ENCODE results near the gene DGCR2. TPM values are rescaled to one million over a fixed set of nuclear protein-coding genes. Genes with fewer than 3 reads are reported as not detected.
"Not testable (repeated sequence)": the region's sequence is repeated elsewhere in the genome, so short reads cannot be mapped to it uniquely, and the experiment has no call there.

The DGCR2 gene
- total RNA-seq, 2 experiments from 2014 or later, result 38.7 to 39.0 TPM

DNA sequence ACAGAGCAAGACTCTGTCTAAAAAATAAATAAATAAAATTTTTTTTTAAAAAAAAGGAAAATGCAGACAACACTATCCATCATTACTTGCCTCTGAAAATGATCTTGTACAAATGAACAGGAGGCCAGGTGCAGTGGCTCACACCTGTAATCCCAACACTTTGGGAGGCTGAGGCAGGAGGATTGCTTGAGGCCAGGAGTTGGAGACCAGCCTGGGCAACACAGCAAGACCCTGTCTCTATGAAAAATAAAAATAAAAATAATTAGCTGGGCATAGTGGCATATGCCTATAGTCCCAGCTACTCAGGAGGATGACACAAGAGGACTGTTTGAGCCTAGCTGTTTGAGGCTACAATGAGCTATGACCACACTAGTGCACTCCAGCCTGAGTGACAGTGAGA lies 49.4 kb downstream of the DGCR2 start:
- H3K4me1 Mint-ChIP-seq, H3K4me3 Mint-ChIP-seq, DNase-seq, H3K27ac Mint-ChIP-seq, H3K9me3 Mint-ChIP-seq, POLR2A ChIA-PET, H3K27me3 Mint-ChIP-seq: not testable (repeated sequence)
- H3K36me3 Mint-ChIP-seq (ENCODE audit: low read depth), result peaks cover 15% of the 10 kb centered on the region
- CTCF ChIA-PET, result interaction anchor here (0.9 kb wide), 1 partner anchor 1669 kb away, joined by 3 read pairs; no protein-coding TSS in a partner anchor

DNA sequence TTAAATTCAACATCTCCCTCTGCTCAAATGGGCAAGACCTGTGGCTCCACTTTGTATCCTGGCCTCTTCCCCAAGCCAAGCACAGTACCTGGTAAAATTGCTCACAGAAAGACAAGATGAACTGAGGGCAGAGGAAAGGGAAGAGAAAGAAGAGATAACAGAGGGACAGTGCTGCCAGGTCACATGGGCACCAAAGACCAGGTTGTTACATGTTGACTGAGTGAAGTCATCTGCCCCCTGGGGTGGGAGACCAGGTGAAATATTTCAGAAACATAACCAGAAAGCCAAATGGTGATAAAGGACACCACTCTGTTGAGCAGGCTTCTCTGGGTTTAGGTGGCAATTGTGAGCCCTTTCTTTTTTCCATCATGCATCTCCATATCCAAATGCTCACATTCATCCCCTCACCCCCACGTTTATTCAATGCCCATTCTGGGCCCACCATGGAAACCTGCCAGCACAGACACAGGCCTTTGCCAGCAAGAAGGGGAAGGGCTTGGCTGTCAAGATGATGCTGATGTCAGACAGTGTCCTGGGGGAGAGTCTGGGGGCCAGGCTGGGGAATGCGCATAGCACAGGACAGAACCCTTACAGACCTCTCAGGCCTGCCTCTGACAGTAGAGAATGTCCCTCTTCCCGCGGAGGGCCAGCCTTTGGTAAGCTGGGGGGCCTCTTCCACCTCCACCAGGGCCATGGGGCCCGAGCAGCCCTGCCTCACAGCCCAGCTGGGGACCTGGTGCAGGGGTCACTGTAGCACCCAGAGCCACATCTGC lies 51.6 kb downstream of the DGCR2 start:
- peaks cover 21% of the 10 kb centered on the region for H3K36me3 Mint-ChIP-seq (ENCODE audit: low read depth)
- CTCF ChIA-PET, result no interaction called here
- H3K4me1 Mint-ChIP-seq, result no peaks in the 10 kb centered on the region
- no peak overlapping the region for H3K4me3 Mint-ChIP-seq
- POLR2A ChIA-PET, result no interaction called here
- no peak for DNase-seq
- no peaks in the 10 kb centered on the region for H3K9me3 Mint-ChIP-seq
- no peak overlapping the region for H3K27ac Mint-ChIP-seq
- no peaks in the 10 kb centered on the region for H3K27me3 Mint-ChIP-seq

DNA sequence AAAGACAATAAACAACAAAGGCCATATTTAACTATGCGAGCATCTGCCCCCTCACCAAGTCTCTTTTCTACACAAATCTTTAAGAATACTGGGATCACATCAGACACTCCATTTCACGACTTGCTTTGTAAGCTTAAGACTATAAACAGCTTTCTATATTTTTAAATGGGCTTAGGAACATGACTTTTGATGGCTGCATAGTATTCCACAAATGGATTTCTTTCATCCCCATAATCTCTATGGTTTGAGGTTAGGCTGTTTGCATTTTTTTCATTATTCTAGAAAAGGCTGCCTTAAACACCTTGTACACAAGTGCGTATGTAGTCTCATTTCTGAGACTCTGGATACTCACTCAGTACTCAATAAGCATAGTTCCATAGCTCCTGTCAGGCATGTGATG lies 52.8 kb downstream of the DGCR2 start:
- POLR2A ChIA-PET, result no interaction called here
- H3K9me3 Mint-ChIP-seq, result no peaks in the 10 kb centered on the region
- DNase-seq, result no peak
- H3K36me3 Mint-ChIP-seq (ENCODE audit: low read depth), result peaks cover 25% of the 10 kb centered on the region
- CTCF ChIA-PET, result no interaction called here
- H3K27me3 Mint-ChIP-seq, result no peaks in the 10 kb centered on the region
- H3K4me3 Mint-ChIP-seq, result no peak overlapping the region
- no peak overlapping the region for H3K27ac Mint-ChIP-seq
- no peaks in the 10 kb centered on the region for H3K4me1 Mint-ChIP-seq

DNA sequence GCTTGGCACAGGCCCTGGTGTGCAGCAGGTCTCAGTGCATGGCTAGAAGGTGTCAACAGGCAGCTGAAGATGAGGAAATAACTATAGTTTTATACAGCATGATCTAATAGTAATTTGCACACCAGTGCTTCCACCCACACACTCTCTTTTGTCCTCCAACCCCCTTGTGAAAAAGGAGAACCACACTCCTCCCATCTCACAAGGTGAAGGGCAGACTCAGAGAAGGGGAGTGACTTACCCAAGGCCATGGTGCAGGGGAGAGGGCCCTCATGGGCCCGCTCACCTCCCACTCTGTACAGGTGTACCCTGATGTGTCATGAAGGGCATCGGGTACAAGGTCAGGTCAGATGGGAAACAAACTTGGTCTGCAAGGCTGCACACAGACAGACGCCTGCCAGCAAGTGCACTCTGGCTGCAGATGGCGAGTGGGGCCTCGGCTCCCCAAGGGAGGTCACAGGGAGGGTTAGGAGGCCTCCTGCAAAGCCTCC lies 53.4 kb downstream of the DGCR2 start:
- Mint-ChIP-seq H3K9me3 (no peaks in the 10 kb centered on the region), H3K36me3 (ENCODE audit: low read depth) (peaks cover 30% of the 10 kb centered on the region), H3K27ac (no peak overlapping the region), H3K4me3 (no peak overlapping the region), H3K4me1 (no peaks in the 10 kb centered on the region), H3K27me3 (no peaks in the 10 kb centered on the region)
- DNase-seq, result no peak
- ChIA-PET POLR2A (no interaction called here), CTCF (no interaction called here)

DNA sequence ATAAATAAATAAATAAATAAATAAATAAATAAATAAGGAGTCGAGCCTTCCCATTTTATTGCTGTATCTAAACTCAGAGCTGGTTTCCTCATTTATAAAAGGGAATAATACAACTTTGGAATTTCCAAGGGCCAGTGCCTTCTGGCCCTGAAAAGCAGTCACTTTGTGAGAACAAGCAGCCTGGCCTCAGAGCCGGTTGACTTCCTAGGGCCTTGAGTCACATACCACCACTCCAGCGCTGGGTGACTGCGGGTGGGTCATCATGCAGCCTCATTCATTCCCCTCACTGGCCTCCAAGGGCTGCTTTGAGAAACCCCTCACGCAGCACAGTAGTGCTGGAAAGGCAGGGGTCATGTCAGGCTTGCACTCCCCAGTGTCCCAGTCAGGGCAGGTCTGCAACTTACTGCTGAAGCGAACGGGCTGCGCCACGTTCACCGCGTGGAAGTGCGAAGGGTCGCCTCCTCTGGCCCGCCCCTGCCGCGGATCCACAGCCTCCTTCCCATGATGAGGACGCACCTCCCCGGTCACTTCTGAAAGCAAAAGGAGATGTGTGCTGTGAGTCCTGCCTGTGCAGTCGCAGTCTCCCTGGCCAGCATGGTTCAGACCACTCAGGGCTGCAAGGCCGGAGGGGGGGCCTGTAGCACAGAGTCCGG lies 54.4 kb downstream of the DGCR2 start:
- no peak for DNase-seq
- peaks cover 35% of the 10 kb centered on the region for H3K36me3 Mint-ChIP-seq (ENCODE audit: low read depth)
- H3K9me3 Mint-ChIP-seq, result no peaks in the 10 kb centered on the region
- no peak overlapping the region for H3K27ac Mint-ChIP-seq
- no peaks in the 10 kb centered on the region for H3K27me3 Mint-ChIP-seq
- no peaks in the 10 kb centered on the region for H3K4me1 Mint-ChIP-seq
- CTCF ChIA-PET, result no interaction called here
- POLR2A ChIA-PET, result no interaction called here
- no peak overlapping the region for H3K4me3 Mint-ChIP-seq

DNA sequence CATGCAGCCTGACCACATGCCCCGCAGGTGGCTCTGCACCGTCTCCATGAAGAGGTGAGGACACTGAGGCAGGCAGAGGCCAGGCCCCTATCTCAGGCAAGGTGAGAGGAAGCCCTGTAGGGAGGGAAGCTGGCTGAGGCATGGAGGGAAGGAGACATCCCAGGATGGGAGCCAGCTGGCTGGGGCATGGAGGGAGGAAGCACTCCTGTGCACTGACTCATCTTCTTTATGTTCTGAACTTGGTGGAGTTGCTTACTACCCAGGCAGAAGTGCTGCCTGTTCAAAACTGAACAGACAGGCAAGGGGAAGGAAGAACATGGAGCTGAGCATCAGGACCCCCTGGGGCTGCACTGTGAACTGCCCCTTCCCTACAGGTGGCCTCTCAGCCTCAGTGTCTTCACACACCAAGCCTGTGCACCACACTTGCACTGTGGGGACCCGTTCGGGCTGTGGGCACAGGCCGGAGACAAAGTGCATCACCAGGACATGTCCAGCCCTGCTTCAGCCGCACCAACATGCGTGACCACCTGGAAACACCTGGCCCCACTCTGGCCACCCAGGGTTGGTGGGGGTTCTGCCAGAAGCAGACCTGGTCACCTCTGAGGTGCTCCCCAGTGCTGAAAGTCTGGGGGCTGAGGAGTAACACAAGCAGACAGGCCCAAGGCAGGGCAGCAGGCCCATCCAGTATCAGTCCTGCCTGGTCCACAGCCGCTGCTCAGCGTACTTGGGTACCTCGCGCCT lies 55.5 kb downstream of the DGCR2 start:
- no peak overlapping the region for H3K4me3 Mint-ChIP-seq
- no peaks in the 10 kb centered on the region for H3K9me3 Mint-ChIP-seq
- peaks cover 37% of the 10 kb centered on the region for H3K36me3 Mint-ChIP-seq (ENCODE audit: low read depth)
- no peaks in the 10 kb centered on the region for H3K4me1 Mint-ChIP-seq
- ChIA-PET CTCF (interaction anchor here (0.7 kb wide), 1 partner anchor 77 kb away, joined by 3 read pairs; no protein-coding TSS in a partner anchor), POLR2A (no interaction called here)
- no peaks in the 10 kb centered on the region for H3K27me3 Mint-ChIP-seq
- no peak for DNase-seq
- H3K27ac Mint-ChIP-seq, result no peak overlapping the region

DNA sequence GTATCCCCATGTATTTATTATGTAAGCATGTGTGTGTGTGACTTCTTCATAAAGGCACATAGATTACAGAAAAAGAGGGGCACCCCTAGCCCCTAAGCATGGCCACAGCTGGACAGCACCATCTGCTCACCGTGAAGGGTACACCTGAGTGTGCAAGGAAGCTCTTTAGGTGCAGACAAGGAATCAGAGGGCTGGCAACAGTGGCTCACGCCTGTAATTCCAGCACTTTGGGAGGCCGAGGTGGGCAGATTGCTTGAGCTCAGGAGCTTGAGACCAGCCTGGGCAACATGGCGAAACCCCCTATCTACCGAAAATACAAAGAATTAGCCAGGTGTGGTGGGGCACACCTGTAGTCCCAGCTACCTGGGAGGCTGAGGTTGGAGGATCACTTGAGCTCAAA lies 56.3 kb downstream of the DGCR2 start:
- Mint-ChIP-seq H3K27ac (no peak overlapping the region), H3K4me3 (no peak overlapping the region), H3K9me3 (no peaks in the 10 kb centered on the region), H3K4me1 (no peaks in the 10 kb centered on the region), H3K27me3 (no peaks in the 10 kb centered on the region), H3K36me3 (ENCODE audit: low read depth) (peaks cover 30% of the 10 kb centered on the region)
- CTCF ChIA-PET, result interaction anchor here (0.7 kb wide), 1 partner anchor 78 kb away, joined by 3 read pairs; no protein-coding TSS in a partner anchor
- DNase-seq, result no peak
- POLR2A ChIA-PET, result no interaction called here

DNA sequence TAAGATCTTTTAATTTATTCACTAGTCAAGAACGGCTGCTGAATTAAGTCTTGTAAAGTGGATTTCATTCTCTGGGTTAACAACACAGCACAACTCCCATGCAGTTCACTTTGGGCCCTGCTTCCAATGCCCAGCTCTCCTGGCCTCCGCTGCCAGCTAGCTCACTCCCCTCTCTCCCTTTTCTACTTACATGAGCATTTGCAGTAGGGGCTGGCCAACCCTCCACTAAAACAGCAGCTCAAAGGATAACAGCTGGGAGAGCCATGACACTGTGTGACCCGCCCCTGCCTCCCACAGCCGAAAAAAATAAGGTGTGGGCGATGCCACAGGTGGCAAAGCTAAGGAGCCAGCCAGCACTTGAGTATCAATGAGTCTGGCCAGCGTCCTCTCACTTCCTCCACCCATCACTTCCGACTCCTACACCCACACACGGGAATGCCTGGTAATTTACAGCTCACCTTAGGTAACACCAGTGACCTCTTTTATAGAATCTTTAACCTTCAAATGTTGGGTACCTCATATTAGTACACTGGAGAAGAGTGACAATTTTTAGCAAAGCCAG lies 56.8 kb downstream of the DGCR2 start:
- CTCF ChIA-PET, result no interaction called here
- Mint-ChIP-seq H3K36me3 (ENCODE audit: low read depth) (peaks cover 30% of the 10 kb centered on the region), H3K9me3 (no peaks in the 10 kb centered on the region)

DNA sequence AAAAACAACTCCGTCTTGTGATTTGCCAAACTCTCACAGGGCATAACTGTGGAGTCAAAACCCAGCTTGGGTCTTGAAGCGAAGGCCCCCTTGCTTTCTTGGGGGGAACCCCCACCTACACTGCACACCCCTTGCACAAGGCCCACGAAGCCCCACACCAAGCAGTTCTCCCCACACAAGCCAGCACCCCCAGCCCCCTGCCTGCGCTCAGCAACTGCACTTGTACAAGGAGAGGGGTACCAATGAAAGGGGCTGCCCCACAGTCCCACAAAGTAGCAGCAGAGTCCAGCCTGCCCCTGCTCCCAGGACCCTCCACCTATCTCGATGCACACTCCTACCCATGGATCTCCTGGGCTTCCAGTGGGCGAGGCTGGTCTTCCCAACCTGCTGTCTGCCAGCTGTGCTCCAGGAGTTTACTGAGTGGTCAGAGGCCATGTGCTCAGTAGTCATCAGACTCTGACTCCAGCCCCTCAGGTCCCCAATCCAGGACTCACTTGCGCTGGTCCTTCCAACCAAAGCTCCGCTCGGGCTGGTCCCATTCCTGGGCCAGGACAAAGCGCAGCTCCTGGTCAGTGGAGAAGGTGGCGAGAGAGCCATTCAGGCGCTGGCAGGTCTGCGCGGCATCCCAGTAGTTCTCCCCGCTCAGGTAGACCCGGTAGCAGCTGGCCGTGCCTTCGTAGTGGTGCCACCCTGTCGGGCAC lies 57.7 kb downstream of the DGCR2 start:
- ChIA-PET POLR2A (no interaction called here), CTCF (no interaction called here)
- Mint-ChIP-seq H3K9me3 (no peaks in the 10 kb centered on the region), H3K4me1 (no peaks in the 10 kb centered on the region), H3K4me3 (no peak overlapping the region), H3K27me3 (no peaks in the 10 kb centered on the region), H3K36me3 (ENCODE audit: low read depth) (peaks cover 30% of the 10 kb centered on the region), H3K27ac (no peak overlapping the region)
- no peak for DNase-seq

More for the DNA sequence above, 56.8 kb downstream of the DGCR2 start:
- H3K27me3 Mint-ChIP-seq, result no peaks in the 10 kb centered on the region
- DNase-seq, result no peak
- no peak overlapping the region for H3K4me3 Mint-ChIP-seq
- H3K27ac Mint-ChIP-seq, result no peak overlapping the region
- POLR2A ChIA-PET, result no interaction called here
- no peaks in the 10 kb centered on the region for H3K4me1 Mint-ChIP-seq

DNA sequence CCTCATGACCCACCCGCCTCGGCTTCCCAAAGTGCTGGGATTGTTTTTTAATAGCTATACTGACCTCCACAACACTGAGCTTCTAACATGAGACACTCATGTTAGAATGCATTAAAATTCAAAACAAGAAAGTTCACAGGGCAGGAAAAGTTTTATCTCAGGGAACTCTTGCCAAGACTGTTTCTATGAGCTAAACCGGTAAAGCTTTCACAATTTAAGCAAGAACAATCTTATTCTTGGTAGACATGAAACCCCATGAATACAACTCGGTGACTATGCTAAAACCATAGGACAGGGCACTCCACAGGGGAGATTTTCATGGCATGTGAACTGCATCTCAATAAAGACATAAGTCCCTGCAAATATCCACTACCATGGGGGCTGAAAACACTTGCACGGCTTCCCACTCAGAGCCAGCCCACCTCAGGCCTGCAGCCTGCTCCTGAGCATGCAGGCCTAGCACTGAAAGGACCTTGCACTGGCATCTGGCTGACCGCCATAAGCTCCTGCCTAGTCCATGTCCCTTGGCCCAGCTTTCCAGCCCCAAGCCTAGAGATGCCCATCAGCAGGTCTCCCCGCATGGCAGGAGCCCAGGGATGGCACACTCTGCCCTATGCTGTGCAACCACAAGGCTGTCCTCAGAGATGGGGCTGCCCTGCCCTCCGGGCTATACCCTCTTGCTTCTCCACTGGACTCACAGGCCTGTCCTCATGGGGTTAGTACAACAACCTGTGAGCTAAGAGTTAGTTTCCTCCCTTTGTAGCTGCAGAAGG lies 58.4 kb downstream of the DGCR2 start:
- H3K27me3 Mint-ChIP-seq, result no peaks in the 10 kb centered on the region
- no peak for DNase-seq
- H3K4me3 Mint-ChIP-seq, result no peak overlapping the region
- H3K36me3 Mint-ChIP-seq (ENCODE audit: low read depth), result peaks cover 33% of the 10 kb centered on the region
- ChIA-PET POLR2A (no interaction called here), CTCF (interaction anchor here (0.6 to 1.2 kb wide), 2 partner anchors 116 to 1354 kb away, joined by 3 read pairs; no protein-coding TSS in a partner anchor)
- H3K4me1 Mint-ChIP-seq, result no peaks in the 10 kb centered on the region
- no peak overlapping the region for H3K27ac Mint-ChIP-seq
- H3K9me3 Mint-ChIP-seq, result no peaks in the 10 kb centered on the region

DNA sequence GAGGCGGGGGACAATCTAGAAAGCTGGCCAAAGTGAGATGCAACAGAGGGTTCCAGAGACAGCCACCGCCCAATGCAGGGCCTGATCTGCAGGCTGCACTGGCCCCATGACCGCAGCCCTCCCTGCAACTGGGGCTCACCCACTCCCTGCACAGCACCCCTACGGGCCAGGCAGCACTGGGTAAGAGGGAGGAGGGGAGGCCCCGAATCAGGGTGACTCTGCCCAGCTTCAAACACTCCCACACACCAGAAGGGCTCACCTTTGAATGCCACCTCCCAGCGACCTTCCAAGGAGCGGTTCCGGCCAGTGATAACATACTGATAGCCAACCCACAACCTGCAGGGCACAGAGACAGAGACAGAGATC lies 59.3 kb downstream of the DGCR2 start:
- Mint-ChIP-seq H3K9me3 (no peaks in the 10 kb centered on the region), H3K36me3 (ENCODE audit: low read depth) (peaks cover 32% of the 10 kb centered on the region), H3K4me3 (no peak overlapping the region), H3K27ac (no peak overlapping the region), H3K27me3 (no peaks in the 10 kb centered on the region), H3K4me1 (no peaks in the 10 kb centered on the region)
- CTCF ChIA-PET, result interaction anchor here (0.6 to 1.2 kb wide), 2 partner anchors 117 to 1353 kb away, joined by 3 read pairs; no protein-coding TSS in a partner anchor
- POLR2A ChIA-PET, result no interaction called here
- no peak for DNase-seq
